Measurements from ENCODE around the gene AHNAK. TPM values are rescaled to one million over a fixed set of nuclear protein-coding genes. Genes with fewer than 3 reads are reported as not detected.
A peak's percentile ranks its signal among the peaks of the same experiment; 100 is the strongest.

The AHNAK gene
- total RNA-seq, 1 donor from 2014 or later: 296 TPM

DNA sequence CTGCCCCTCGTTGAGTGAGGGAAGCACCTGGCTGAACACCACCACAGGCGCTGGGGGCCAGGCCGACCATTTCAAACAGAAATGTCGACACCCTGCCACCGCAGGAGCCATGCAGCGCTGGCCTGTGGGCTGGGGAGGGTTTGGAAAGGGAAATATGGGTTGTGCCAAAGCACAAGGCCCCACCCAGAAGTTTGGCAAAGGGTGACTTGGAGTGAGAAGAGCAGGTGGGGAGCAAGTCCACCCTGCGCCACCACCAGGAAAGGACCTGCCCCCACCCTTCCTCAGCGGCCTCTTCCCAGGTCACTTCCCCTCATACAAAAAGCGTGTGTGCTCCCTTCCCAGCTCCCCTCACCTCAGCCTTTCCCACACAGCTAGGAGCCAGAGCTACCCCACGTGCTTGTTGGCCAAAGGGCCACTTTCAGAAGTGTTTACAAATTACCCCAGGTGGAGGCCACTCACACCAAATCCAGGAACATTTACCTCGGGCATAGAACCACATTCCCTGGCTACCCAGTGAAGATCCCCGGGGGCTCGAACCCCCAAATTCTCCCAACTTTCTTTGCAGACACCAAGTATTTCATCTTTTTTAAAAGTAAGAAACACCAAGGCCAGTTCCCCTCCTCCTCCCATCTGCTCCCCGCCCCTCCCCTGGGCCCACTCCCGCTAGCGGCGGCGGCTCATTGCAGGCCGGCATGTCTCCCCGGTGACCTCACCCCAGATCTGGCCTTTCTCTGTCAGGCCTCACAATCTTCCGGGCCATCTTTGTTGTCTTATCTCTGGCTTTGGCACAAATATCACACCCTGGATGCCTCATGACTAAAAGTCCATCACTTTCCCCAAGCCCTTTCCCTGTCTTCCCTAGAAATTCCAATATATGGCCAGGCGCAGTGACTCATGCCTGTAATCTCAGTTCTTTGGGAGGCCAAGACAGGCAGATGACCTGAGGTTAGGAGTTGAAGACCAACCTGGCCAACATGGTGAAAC, 148.3 kb downstream of the AHNAK start:
- DNase-seq (ENCODE audit: low read depth): no peak

DNA sequence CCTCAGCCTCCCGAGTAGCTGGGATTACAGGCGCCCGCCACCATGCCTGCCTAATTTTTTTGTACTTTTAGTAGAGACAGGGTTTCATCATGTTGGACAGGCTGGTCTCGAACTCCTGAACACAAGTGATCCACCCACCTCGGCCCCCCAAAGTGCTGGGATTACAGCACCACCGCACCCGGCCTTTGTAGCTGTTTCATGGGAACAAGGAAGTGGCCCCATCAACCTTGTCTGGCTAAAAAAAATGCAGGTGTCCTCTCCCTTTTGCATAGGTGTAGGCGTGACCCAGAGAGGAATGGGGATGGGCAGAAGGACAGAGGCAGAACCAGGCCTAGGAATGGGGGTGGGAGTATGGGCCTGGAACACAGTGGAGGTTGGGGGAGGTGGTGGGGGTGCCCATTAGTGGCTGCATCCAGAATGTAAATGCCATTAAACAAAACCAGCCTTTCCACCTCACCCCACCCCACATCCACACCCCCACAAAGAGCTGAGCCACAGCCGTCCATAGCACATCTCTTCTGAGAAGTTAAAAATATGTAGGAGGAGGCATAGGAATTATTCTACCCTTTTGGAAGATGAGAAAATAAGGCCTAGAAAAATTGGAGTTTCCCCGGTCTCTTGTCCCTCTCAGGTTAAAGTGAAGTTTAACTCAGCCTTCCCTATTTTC, 150.6 kb downstream of the AHNAK start:
- no peak for DNase-seq (ENCODE audit: low read depth)
- TF ChIP-seq, protein P1, sequence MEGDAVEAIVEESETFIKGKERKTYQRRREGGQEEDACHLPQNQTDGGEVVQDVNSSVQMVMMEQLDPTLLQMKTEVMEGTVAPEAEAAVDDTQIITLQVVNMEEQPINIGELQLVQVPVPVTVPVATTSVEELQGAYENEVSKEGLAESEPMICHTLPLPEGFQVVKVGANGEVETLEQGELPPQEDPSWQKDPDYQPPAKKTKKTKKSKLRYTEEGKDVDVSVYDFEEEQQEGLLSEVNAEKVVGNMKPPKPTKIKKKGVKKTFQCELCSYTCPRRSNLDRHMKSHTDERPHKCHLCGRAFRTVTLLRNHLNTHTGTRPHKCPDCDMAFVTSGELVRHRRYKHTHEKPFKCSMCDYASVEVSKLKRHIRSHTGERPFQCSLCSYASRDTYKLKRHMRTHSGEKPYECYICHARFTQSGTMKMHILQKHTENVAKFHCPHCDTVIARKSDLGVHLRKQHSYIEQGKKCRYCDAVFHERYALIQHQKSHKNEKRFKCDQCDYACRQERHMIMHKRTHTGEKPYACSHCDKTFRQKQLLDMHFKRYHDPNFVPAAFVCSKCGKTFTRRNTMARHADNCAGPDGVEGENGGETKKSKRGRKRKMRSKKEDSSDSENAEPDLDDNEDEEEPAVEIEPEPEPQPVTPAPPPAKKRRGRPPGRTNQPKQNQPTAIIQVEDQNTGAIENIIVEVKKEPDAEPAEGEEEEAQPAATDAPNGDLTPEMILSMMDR (conservative IDR thresholded peaks at IDR 0.05; ENCODE audit: low read depth, low read length): no peak
- H3K4me3 ChIP-seq (ENCODE audit: low read depth, low read length): no peak overlapping the region

More for the DNA sequence above, 148.3 kb downstream of the AHNAK start:
- TF ChIP-seq, protein P1 (conservative IDR thresholded peaks at IDR 0.05; ENCODE audit: low read depth, low read length): no peak
- H3K4me3 ChIP-seq (ENCODE audit: low read depth, low read length): no peak overlapping the region

DNA sequence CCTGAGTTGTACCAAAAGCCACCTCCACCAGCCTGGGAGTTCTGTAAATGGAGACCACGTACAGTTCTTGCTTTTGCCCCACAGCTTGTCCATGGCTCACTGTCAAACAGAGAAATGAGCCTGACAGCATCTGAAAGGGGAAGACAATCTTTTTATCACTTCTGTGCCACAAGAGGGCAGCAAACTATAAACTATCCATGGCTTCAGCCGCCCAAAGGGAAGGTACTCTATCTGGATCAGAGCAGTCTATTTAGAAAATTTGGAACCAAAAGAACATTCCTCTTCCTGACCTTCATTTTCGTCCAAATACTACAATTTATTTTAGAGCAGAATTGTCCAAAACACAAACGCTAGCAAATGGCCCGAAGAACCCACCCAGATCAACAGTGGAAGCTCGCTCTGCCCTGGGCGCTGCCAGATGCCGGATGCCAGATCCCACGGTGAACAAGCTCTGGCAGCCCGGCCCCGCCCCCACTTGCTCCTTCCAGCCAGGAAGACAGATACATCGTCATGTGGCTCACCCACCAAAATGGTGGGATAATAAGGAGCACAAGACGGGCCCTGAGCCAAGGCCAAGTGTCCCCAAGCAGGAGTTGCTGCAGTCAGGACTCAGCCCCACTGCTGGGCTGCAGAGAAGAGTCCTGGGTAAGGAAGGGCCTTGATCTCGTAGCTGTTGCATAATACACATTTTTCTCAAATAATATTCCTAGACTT, 151.6 kb downstream of the AHNAK start:
- peak overlapping the region; percentile 27 for H3K4me3 ChIP-seq (ENCODE audit: low read depth, low read length)
- DNase-seq (ENCODE audit: low read depth): peak; percentile 23
- TF ChIP-seq, protein P1 (conservative IDR thresholded peaks at IDR 0.05; ENCODE audit: low read depth, low read length): peak; percentile 68

DNA sequence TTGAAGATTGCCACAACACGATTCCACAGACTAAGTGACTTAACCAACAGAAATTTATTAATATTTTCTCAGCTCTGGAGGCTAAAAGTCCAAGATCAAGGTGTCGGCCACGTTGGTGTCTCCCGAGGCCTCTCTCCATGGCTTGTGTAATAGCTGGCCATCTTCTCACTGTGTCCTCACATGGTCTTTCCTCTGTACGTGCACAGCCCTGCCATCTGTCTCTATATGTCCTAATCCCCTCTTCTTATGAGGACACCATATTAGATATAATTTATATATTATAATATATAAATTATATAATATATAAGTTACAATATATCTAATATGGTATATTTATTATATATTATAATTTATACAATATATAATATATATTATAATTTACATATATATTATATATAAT, 152.9 kb downstream of the AHNAK start:
- TF ChIP-seq, protein P1 (conservative IDR thresholded peaks at IDR 0.05; ENCODE audit: low read depth, low read length): no peak
- no peak overlapping the region for H3K4me3 ChIP-seq (ENCODE audit: low read depth, low read length)
- no peak for DNase-seq (ENCODE audit: low read depth)

DNA sequence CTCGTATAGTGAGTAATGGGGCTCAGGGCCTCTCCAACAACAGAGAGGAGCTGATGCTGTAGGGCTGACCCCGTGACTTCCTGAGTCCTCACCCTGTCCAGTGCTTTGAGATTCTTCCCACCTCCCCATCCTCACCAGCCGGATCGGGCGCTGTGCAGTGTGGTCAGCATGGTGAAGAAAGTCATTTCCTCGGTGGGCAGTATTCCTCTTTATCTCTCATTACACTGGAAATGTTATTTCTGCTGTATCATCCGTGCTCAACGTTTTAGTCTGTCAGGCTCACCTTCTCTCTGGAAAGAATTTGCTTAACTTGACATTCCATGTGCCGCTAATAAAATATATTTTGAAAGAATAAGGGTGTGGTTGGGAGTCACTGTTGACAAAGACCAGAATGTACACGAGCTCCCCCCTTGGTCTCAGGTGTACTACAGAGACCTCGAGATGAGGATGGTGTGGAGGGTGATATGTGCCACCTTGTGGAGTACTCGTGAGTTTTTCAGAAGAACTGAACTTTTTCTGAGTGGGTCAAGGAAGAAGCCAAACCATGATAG, 153.5 kb downstream of the AHNAK start:
- DNase-seq (ENCODE audit: low read depth): no peak

DNA sequence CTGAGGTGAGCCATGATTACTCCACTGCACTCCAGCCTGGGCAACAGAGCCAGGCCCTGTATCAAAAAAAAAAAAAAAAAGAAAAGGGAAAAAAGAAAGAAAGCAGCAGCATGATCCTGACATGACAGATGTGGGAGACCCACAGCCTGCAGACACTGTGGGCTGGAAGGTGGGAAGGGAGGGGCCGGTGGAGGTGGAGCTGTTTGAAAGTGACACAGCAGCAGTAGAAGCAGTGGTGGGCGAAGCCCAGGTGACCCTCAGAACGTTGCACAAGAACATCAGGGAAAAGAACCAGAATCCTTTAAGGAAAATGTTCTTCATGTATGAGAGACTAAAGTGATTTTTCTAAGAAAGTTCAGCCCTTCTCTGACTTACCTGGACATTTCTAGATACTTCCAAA, 154.1 kb downstream of the AHNAK start:
- no peak for DNase-seq (ENCODE audit: low read depth)
- H3K4me3 ChIP-seq (ENCODE audit: low read depth, low read length): no peak overlapping the region
- TF ChIP-seq, protein P1 (conservative IDR thresholded peaks at IDR 0.05; ENCODE audit: low read depth, low read length): no peak

More for the DNA sequence above, 153.5 kb downstream of the AHNAK start:
- H3K4me3 ChIP-seq (ENCODE audit: low read depth, low read length): no peak overlapping the region
- TF ChIP-seq, protein P1 (conservative IDR thresholded peaks at IDR 0.05; ENCODE audit: low read depth, low read length): peak; percentile 44
